GM12891 (cell line): ENCODE data around the gene SCNN1B.
"Not testable (repeated sequence)": the region's sequence is repeated elsewhere in the genome, so short reads cannot be mapped to it uniquely, and the experiment has no call there.

Experiments used
- DNase-seq: peaks from one replicate; pipeline ENCODE4 v3.0.0; 2011; ENCODE audit warnings: low spot score; ENCODE audit not compliant: insufficient read length
- FAIRE-seq: peaks from 2 replicates; lab custom pipeline; 2011; peaks lifted over from hg19 to GRCh38; lab: Jason Lieb, UNC
- PAX5 ChIP-seq: IDR thresholded peaks from 2 replicates; pipeline ENCODE4 v1.6.1; 2011; ENCODE audit warnings: low read length, moderate library complexity, mild to moderate bottlenecking; ENCODE audit not compliant: insufficient read depth, severe bottlenecking
- POLR2A ChIP-seq: IDR thresholded peaks from 2 replicates; pipeline ENCODE4 v1.6.1; 2011; ENCODE audit warnings: low read depth, low read length, control low read depth
- POLR2AphosphoS5 ChIP-seq: IDR thresholded peaks from 2 replicates; pipeline ENCODE4 v1.6.1; 2011; ENCODE audit warnings: low read depth, low read length, control low read depth
- POU2F2 ChIP-seq: IDR thresholded peaks from 2 replicates; pipeline ENCODE4 v1.6.1; 2011; ENCODE audit warnings: low read depth, mild to moderate bottlenecking, control low read depth, low read length, moderate library complexity
- SPI1 ChIP-seq: IDR thresholded peaks from 2 replicates; pipeline ENCODE4 v1.6.1; 2011; ENCODE audit warnings: low read depth, low read length, control low read depth
- TAF1 ChIP-seq: IDR thresholded peaks from 2 replicates; pipeline ENCODE4 v1.6.1; 2011; ENCODE audit warnings: low read depth, low read length, control low read depth

SCNN1B gene

GRCh38 chr16:23387666-23388065, 85.6 kb downstream of the SCNN1B start:
- FAIRE-seq (no peak), DNase-seq (no peak)
- TF ChIP-seq POU2F2, result no peak
- no peak for TF ChIP-seq TAF1
- TF ChIP-seq PAX5, result no peak
- TF ChIP-seq POLR2AphosphoS5, result no peak
- no peak for TF ChIP-seq SPI1
- no peak for TF ChIP-seq POLR2A

- FAIRE-seq (no peak), DNase-seq (no peak)
- TF ChIP-seq POU2F2 (no peak), POLR2AphosphoS5 (no peak), PAX5 (no peak), POLR2A (no peak), SPI1 (no peak), TAF1 (no peak)
These were observed 86.7 kb downstream of the SCNN1B start for GRCh38 chr16:23388786-23389185.

GRCh38 chr16:23389201-23389600, 87.1 kb downstream of the SCNN1B start:
- TF ChIP-seq SPI1 (no peak), POLR2AphosphoS5 (no peak), PAX5 (no peak), POLR2A (no peak), POU2F2 (no peak), TAF1 (no peak)
- DNase-seq (no peak), FAIRE-seq (no peak)

- DNase-seq, FAIRE-seq: not testable (repeated sequence)
These were observed 87.8 kb downstream of the SCNN1B start for GRCh38 chr16:23389936-23390335.

- TF ChIP-seq POLR2AphosphoS5, result no peak
- no peak for TF ChIP-seq PAX5
- no peak for TF ChIP-seq SPI1
- no peak for TF ChIP-seq TAF1
- TF ChIP-seq POU2F2, result no peak
- TF ChIP-seq POLR2A, result no peak
- FAIRE-seq (no peak), DNase-seq (no peak)
These were observed 89.5 kb downstream of the SCNN1B start for GRCh38 chr16:23391381-23392222.

GRCh38 chr16:23392223-23392600, 90.1 kb downstream of the SCNN1B start:
- DNase-seq (no peak), FAIRE-seq (no peak)
- no peak for TF ChIP-seq SPI1
- no peak for TF ChIP-seq TAF1
- TF ChIP-seq PAX5, result no peak
- no peak for TF ChIP-seq POLR2AphosphoS5
- TF ChIP-seq POLR2A, result no peak
- TF ChIP-seq POU2F2, result no peak

- DNase-seq (no peak), FAIRE-seq (no peak)
- TF ChIP-seq PAX5, result no peak
- no peak for TF ChIP-seq TAF1
- TF ChIP-seq POLR2A, result no peak
- TF ChIP-seq POLR2AphosphoS5, result no peak
- no peak for TF ChIP-seq SPI1
- no peak for TF ChIP-seq POU2F2
These were observed 92.2 kb downstream of the SCNN1B start for GRCh38 chr16:23394141-23394831.

- no peak for TF ChIP-seq TAF1
- no peak for TF ChIP-seq POLR2A
- no peak for TF ChIP-seq SPI1
- TF ChIP-seq POU2F2, result no peak
- TF ChIP-seq POLR2AphosphoS5, result no peak
- TF ChIP-seq PAX5, result no peak
- FAIRE-seq (no peak), DNase-seq (no peak)
These were observed 93.6 kb downstream of the SCNN1B start for GRCh38 chr16:23395732-23396131.

- FAIRE-seq, result no peak
- TF ChIP-seq PAX5 (no peak), POU2F2 (no peak), POLR2A (no peak), POLR2AphosphoS5 (no peak), SPI1 (no peak), TAF1 (no peak)
- no peak for DNase-seq
These were observed 95.4 kb downstream of the SCNN1B start for GRCh38 chr16:23397464-23397863.
